ENCODE results near the gene MAL. TPM values are rescaled to one million over a fixed set of nuclear protein-coding genes. Genes with fewer than 3 reads are reported as not detected.

The MAL gene
- total and polyA plus RNA-seq, 2 experiments from 2014 or later = not detected

DNA sequence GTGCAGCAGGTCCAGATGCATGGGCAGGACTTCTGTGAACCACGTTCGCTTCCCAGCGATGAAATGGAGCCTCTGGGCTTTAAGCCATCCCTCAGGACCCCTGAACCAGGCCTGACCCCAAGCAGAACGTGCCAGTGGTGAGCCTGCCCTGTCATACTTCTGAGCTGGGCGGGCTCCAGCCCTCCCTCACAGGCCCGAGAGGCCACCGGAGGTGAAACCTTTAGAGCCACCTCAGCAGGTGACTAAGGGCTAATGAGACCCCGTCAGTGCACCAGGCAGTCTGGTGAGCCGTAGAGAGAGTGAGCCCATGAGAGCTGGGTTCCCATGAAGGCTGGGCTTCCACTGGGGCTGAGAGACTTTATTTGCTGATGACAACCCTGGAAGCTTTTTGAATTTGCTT is 8.9 kb upstream of the MAL start:
- H3K9me2 ChIP-seq (ENCODE audit: insufficient read depth) = no peaks in the 10 kb centered on the region
- no peaks in the 10 kb centered on the region for H4K20me1 ChIP-seq (ENCODE audit: insufficient read depth)
- H3K27ac ChIP-seq = no peak overlapping the region
- no peak overlapping the region for H3K9ac ChIP-seq
- WGBS, 2 experiments (ENCODE audit: low coverage in 1 of 2, low lambda C conversion rate in 2 of 2, missing lambda C conversion rate in 2 of 2) = 44% methylated on average over 9 of the region's 9 CpGs
- H3K4me3 ChIP-seq = no peak overlapping the region
- H3F3A ChIP-seq (ENCODE audit: insufficient read depth) = no peaks in the 10 kb centered on the region
- no peak for DNase-seq
- peaks cover 39% of the 10 kb centered on the region for H3K27me3 ChIP-seq (replicated peaks; ENCODE audit: insufficient read depth)
- no peak overlapping the region for H3K4me2 ChIP-seq (ENCODE audit: unreplicated experiment)
- H3K4me1 ChIP-seq (ENCODE audit: insufficient read depth) = no peaks in the 10 kb centered on the region
- no peaks in the 10 kb centered on the region for H3K9me3 ChIP-seq (ENCODE audit: low read depth)
- TF ChIP-seq EZH2 (IDR thresholded peaks at IDR 0.05; ENCODE audit: insufficient read depth, poor library complexity, severe bottlenecking) (no peak), EZH2phosphoT487 (IDR thresholded peaks at IDR 0.05; ENCODE audit: insufficient read depth, low read depth) (no peak)
- H2AFZ ChIP-seq = no peak overlapping the region
- H3K36me3 ChIP-seq (ENCODE audit: low read depth) = no peaks in the 10 kb centered on the region
- H3K79me2 ChIP-seq (ENCODE audit: insufficient read depth) = no peaks in the 10 kb centered on the region
- in situ Hi-C loops (cut with MboI) = no loop called here

DNA sequence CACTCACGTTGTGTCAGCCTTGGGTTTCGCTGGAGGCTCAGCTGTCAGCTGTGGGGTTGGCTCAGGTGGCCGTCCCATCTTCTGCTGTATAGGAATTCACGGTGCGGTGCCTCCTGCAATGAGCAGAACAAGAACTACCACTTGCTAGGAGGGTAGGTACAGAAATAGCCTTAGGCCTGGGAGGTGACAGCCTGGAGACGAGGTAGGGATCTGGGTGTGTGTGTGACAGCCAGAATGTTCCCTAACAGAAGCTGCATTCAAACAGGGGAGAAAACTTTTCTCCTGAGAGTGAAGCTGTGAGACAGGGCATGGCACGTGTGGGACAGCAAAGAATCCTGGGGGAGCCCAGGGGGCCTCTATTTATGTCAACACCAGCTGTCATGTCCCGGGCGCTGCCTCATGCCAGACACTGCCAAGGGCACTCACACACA is 8.4 kb upstream of the MAL start:
- 54 to 57% methylated on average over 9 of the region's 9 CpGs for WGBS, 2 experiments (ENCODE audit: low coverage in 1 of 2, low lambda C conversion rate in 2 of 2, missing lambda C conversion rate in 2 of 2)
- no peaks in the 10 kb centered on the region for H3K9me2 ChIP-seq (ENCODE audit: insufficient read depth)
- no peaks in the 10 kb centered on the region for H3K9me3 ChIP-seq (ENCODE audit: low read depth)
- H3K27me3 ChIP-seq (replicated peaks; ENCODE audit: insufficient read depth) = peaks cover 39% of the 10 kb centered on the region
- no peak overlapping the region for H3K27ac ChIP-seq
- no peaks in the 10 kb centered on the region for H4K20me1 ChIP-seq (ENCODE audit: insufficient read depth)
- DNase-seq = no peak
- no peak overlapping the region for H3K9ac ChIP-seq
- H3K36me3 ChIP-seq (ENCODE audit: low read depth) = no peaks in the 10 kb centered on the region
- H3K79me2 ChIP-seq (ENCODE audit: insufficient read depth) = no peaks in the 10 kb centered on the region
- H3K4me2 ChIP-seq (ENCODE audit: unreplicated experiment) = no peak overlapping the region
- in situ Hi-C loops (cut with MboI) = no loop called here
- no peaks in the 10 kb centered on the region for H3F3A ChIP-seq (ENCODE audit: insufficient read depth)
- no peak overlapping the region for H3K4me3 ChIP-seq
- no peaks in the 10 kb centered on the region for H3K4me1 ChIP-seq (ENCODE audit: insufficient read depth)
- no peak overlapping the region for H2AFZ ChIP-seq
- TF ChIP-seq EZH2phosphoT487 (IDR thresholded peaks at IDR 0.05; ENCODE audit: insufficient read depth, low read depth) (no peak), EZH2 (IDR thresholded peaks at IDR 0.05; ENCODE audit: insufficient read depth, poor library complexity, severe bottlenecking) (no peak)

DNA sequence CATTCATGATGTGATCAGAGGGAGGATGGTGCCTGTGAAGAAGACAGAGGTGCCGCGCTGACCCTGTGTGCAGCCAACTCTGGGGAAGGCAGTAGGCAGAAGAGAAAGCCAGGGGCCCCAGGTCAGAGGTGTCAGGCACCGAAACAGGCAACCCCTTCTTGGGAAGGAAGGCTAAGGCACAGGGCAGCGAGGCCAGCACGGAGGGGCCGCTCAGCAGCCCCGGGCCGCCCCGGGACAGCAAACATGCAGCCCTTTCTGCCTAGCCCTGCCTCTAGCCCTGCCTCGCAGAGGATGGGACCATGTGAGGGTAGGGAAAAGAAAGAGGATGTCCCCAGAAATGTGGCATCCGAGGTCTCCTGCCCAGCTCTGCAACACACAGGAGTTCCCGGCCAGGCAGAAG is 7.7 kb upstream of the MAL start:
- no peak for TF ChIP-seq EZH2phosphoT487 (IDR thresholded peaks at IDR 0.05; ENCODE audit: insufficient read depth, low read depth)
- TF ChIP-seq EZH2 (IDR thresholded peaks at IDR 0.05; ENCODE audit: insufficient read depth, poor library complexity, severe bottlenecking) = no peak
- Histone ChIP-seq H3K27ac (no peak overlapping the region), H3F3A (ENCODE audit: insufficient read depth) (no peaks in the 10 kb centered on the region), H3K4me3 (no peak overlapping the region), H3K27me3 (replicated peaks; ENCODE audit: insufficient read depth) (peaks cover 42% of the 10 kb centered on the region), H3K79me2 (ENCODE audit: insufficient read depth) (no peaks in the 10 kb centered on the region), H3K9me2 (ENCODE audit: insufficient read depth) (no peaks in the 10 kb centered on the region), H3K9me3 (ENCODE audit: low read depth) (no peaks in the 10 kb centered on the region), H3K4me2 (ENCODE audit: unreplicated experiment) (no peak overlapping the region), H3K4me1 (ENCODE audit: insufficient read depth) (no peaks in the 10 kb centered on the region), H3K36me3 (ENCODE audit: low read depth) (no peaks in the 10 kb centered on the region), H2AFZ (no peak overlapping the region), H4K20me1 (ENCODE audit: insufficient read depth) (no peaks in the 10 kb centered on the region), H3K9ac (no peak overlapping the region)
- WGBS, 2 experiments (ENCODE audit: low coverage in 1 of 2, low lambda C conversion rate in 2 of 2, missing lambda C conversion rate in 2 of 2) = 36 to 43% methylated on average over 11 to 12 of the region's 12 CpGs
- in situ Hi-C loops (cut with MboI) = no loop called here
- no peak for DNase-seq

DNA sequence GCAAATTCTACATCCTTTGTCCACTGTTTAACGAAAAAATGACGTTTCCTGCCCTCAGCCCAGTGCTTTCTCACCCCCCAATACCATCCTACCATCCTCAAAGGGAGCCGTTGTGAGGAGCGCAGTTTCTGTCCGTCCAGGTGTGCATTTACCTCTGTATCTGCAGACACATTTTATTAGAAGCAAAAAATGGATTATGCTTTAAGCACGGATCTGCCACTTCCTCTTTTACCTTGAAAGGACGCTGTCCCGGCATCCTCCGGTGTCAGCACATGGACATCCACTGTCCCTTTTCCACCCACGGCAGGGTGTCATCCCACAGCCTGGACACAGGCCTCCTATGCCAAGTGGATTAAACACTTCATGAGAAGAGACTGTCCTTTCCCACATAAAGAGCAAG is 7.2 kb upstream of the MAL start:
- Histone ChIP-seq H3K4me1 (ENCODE audit: insufficient read depth) (no peaks in the 10 kb centered on the region), H3K79me2 (ENCODE audit: insufficient read depth) (no peaks in the 10 kb centered on the region), H3K9me3 (ENCODE audit: low read depth) (no peaks in the 10 kb centered on the region), H3K9ac (no peak overlapping the region), H2AFZ (no peak overlapping the region), H3K27me3 (replicated peaks; ENCODE audit: insufficient read depth) (peaks cover 47% of the 10 kb centered on the region), H4K20me1 (ENCODE audit: insufficient read depth) (no peaks in the 10 kb centered on the region), H3K9me2 (ENCODE audit: insufficient read depth) (no peaks in the 10 kb centered on the region), H3F3A (ENCODE audit: insufficient read depth) (no peaks in the 10 kb centered on the region), H3K4me3 (no peak overlapping the region), H3K27ac (no peak overlapping the region), H3K36me3 (ENCODE audit: low read depth) (no peaks in the 10 kb centered on the region), H3K4me2 (ENCODE audit: unreplicated experiment) (no peak overlapping the region)
- no peak for TF ChIP-seq EZH2phosphoT487 (IDR thresholded peaks at IDR 0.05; ENCODE audit: insufficient read depth, low read depth)
- TF ChIP-seq EZH2 (IDR thresholded peaks at IDR 0.05; ENCODE audit: insufficient read depth, poor library complexity, severe bottlenecking) = no peak
- WGBS, 2 experiments (ENCODE audit: low coverage in 1 of 2, low lambda C conversion rate in 2 of 2, missing lambda C conversion rate in 2 of 2) = 57% methylated on average over 10 of the region's 10 CpGs
- DNase-seq = no peak
- in situ Hi-C loops (cut with MboI) = no loop called here
